ENCODE data around the gene FANCB.

DNA sequence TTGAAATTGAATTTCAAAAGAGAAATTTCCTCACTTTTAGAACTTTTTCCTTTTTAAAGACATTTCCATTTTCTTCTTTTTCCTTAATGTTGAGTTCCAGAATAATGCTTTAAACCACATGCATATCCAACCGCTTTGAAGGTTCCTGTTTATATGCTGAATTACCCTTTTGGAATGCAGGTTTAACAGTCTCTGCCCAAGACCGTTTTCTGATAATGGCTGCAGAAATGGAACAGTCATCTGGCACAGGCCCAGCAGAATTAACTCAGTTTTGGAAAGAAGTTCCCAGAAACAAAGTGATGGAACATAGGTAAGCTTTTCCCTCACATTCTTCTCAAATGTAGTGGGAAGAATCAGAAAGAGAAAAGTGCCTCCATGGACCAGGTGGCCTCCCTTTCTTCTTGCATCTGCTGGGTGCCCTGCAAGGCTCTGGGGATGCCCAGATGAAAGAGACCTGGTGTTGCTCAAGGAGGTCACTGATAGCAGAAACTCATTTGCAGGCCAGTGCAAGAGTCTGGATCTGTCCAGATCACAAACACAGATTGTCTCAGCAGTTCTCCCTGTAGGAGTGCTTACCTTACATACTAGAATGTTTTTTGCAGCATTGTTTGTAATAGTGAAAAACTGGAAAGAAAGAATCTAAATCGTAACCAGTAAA, 43.3 kb upstream of the FANCB start:
- TF ChIP-seq POLR2AphosphoS5 (IDR thresholded peaks at IDR 0.05; ENCODE audit: low read depth, low read length) = no peak
- no peak for TF ChIP-seq TAF1 (IDR thresholded peaks at IDR 0.05; ENCODE audit: borderline replicate concordance, insufficient read depth, low read length)
- TF ChIP-seq, protein P1, sequence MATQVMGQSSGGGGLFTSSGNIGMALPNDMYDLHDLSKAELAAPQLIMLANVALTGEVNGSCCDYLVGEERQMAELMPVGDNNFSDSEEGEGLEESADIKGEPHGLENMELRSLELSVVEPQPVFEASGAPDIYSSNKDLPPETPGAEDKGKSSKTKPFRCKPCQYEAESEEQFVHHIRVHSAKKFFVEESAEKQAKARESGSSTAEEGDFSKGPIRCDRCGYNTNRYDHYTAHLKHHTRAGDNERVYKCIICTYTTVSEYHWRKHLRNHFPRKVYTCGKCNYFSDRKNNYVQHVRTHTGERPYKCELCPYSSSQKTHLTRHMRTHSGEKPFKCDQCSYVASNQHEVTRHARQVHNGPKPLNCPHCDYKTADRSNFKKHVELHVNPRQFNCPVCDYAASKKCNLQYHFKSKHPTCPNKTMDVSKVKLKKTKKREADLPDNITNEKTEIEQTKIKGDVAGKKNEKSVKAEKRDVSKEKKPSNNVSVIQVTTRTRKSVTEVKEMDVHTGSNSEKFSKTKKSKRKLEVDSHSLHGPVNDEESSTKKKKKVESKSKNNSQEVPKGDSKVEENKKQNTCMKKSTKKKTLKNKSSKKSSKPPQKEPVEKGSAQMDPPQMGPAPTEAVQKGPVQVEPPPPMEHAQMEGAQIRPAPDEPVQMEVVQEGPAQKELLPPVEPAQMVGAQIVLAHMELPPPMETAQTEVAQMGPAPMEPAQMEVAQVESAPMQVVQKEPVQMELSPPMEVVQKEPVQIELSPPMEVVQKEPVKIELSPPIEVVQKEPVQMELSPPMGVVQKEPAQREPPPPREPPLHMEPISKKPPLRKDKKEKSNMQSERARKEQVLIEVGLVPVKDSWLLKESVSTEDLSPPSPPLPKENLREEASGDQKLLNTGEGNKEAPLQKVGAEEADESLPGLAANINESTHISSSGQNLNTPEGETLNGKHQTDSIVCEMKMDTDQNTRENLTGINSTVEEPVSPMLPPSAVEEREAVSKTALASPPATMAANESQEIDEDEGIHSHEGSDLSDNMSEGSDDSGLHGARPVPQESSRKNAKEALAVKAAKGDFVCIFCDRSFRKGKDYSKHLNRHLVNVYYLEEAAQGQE (IDR thresholded peaks at IDR 0.05; ENCODE audit: insufficient read depth in 1 of 2, low read depth in 2 of 2, low read length in 2 of 2) = no peak
- no peak for TF ChIP-seq SIN3A (IDR thresholded peaks at IDR 0.05; ENCODE audit: borderline replicate concordance, insufficient read depth, low read length)
- no peak for TF ChIP-seq FOXP2 (optimal IDR thresholded peaks at IDR 0.05; ENCODE audit: borderline replicate concordance, extremely low read depth, extremely low read length, insufficient read depth)

Measured in PFSK-1 (cell line).